Upper lobe of left lung (tissue), 6 donors: ENCODE data around the gene DDIT4. TPM values are rescaled to one million over a fixed set of nuclear protein-coding genes. Genes with fewer than 3 reads are reported as not detected.

Experiments used
- ATAC-seq, 2 donors: fragments of 200-7000 bp; cut with Tn5 transposase; one replicate each; pipeline ENCODE4 v1.9.1; 2022; ENCODE audit warnings: mild to moderate bottlenecking in 2 of 2, moderate library complexity in 2 of 2; ENCODE audit not compliant: low FRiP score in 2 of 2
- DNase-seq, 2 donors: peaks; one replicate each; pipeline ENCODE4 v3.0.0-alpha.2; 2019 to 2020
- H3K27ac ChIP-seq, 4 donors: fragments of 200-600 bp; sonication (generic); one replicate each; pipeline ENCODE4 v1.5.1; 2016 to 2019
- H3K27me3 ChIP-seq, 4 donors: fragments of 200-600 bp; sonication (generic); one replicate each; pipeline ENCODE4 v1.5.1; 2017 to 2019
- H3K36me3 ChIP-seq, 4 donors: fragments of 200-600 bp; sonication (generic); one replicate each; pipeline ENCODE4 v1.5.1; 2016 to 2019
- H3K4me1 ChIP-seq, 4 donors: fragments of 200-600 bp; sonication (generic); one replicate each; pipeline ENCODE4 v1.5.1; 2018 to 2019
- H3K4me3 ChIP-seq, 4 donors: fragments of 200-600 bp; sonication (generic); one replicate each; pipeline ENCODE4 v1.5.1; 2017 to 2019; ENCODE audit warnings: mild to moderate bottlenecking in 2 of 4, moderate library complexity in 1 of 4
- H3K9me3 ChIP-seq, 4 donors: fragments of 200-600 bp; sonication (generic); one replicate each; pipeline ENCODE4 v1.5.1; 2018 to 2019
- EP300 ChIP-seq, 4 donors: sonication (generic); formaldehyde crosslinking; IDR thresholded peaks; one replicate each; pipeline ENCODE4 v1.5.1; 2017; ENCODE audit warnings: antibody characterized with exemption in 4 of 4, control low read depth in 2 of 4
- POLR2A ChIP-seq, 4 donors: fragments of 450-650 bp; IDR thresholded peaks; one replicate each; pipeline ENCODE4 v1.5.1; 2016 to 2017; ENCODE audit warnings: antibody characterized with exemption in 4 of 4, mild to moderate bottlenecking in 2 of 4
- POLR2AphosphoS5 ChIP-seq, 2 donors: sonication (generic); formaldehyde crosslinking; IDR thresholded peaks; one replicate each; pipeline ENCODE4 v1.5.1; 2017; ENCODE audit warnings: antibody characterized with exemption in 2 of 2
- WGBS, 2 donors: methylation state at CpG; one replicate each; pipeline ENCODE4 v1.1.5; 2017 to 2018; 5-methylcytosine and 5-hydroxymethylcytosine counted together
- total RNA-seq, 6 donors: library from RNA; depleted of rRNA in 4 of 6; stranded (reverse); fragments of >200 nt in 4 of 6; gene quantifications; one replicate each; pipeline versions ENCODE4 v1.1.0 to v1.2.1, GENCODE V29; 2016 to 2021
- TF ChIP-seq, protein P1 (sequence below), 6 experiments: fragments of 450-650 bp in 4 of 6; fragments of 200-600 bp in 2 of 6; sonication (generic) in 2 of 6; IDR thresholded peaks; one replicate each; pipeline ENCODE4 v1.5.1; 2016 to 2019; ENCODE audit warnings: antibody characterized with exemption in 6 of 6
- donor health status: DM: no; HTN: no; CAD: no; lungs with moderate emphysema.
- donor health status: DM: no; HTN: yes; CAD: no; lungs with severe emphysema.

The DDIT4 gene
- total RNA-seq, 6 donors from 2014 or later: 81.0 to 218 (median 151) TPM

DNA sequence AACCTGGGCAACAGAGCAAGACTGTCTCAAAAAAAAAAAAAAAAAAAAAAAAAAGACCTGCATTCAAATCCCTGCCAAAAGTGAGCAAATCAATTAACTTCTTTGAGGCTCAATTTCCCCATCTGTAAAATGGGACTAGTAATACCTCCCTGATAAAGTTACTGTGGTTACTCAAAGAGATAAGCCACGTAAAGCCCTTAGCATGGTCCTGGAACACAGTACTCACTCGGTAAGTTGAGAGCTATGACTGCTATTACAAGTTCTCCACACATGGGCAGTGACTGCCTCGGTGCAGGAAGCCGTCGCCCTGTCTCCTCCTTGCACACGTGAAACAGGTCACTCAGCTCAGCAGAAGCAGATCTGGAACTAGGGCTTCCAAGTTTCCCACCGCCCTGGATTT is 37.9 kb downstream of the DDIT4 start:
- Histone ChIP-seq H3K36me3 (no peaks in the 10 kb centered on the region), H3K4me1 (peaks cover 53 to 61% (median 57%) of the 10 kb centered on the region in 4 donors), H3K27ac (no peak overlapping the region), H3K4me3 (no peak overlapping the region), H3K27me3 (no peaks in the 10 kb centered on the region), H3K9me3 (no peaks in the 10 kb centered on the region)
- TF ChIP-seq POLR2A (IDR thresholded peaks at IDR 0.05) (no peak), POLR2AphosphoS5 (IDR thresholded peaks at IDR 0.05) (no peak), EP300 (IDR thresholded peaks at IDR 0.05) (no peak)
- TF ChIP-seq, protein P1, sequence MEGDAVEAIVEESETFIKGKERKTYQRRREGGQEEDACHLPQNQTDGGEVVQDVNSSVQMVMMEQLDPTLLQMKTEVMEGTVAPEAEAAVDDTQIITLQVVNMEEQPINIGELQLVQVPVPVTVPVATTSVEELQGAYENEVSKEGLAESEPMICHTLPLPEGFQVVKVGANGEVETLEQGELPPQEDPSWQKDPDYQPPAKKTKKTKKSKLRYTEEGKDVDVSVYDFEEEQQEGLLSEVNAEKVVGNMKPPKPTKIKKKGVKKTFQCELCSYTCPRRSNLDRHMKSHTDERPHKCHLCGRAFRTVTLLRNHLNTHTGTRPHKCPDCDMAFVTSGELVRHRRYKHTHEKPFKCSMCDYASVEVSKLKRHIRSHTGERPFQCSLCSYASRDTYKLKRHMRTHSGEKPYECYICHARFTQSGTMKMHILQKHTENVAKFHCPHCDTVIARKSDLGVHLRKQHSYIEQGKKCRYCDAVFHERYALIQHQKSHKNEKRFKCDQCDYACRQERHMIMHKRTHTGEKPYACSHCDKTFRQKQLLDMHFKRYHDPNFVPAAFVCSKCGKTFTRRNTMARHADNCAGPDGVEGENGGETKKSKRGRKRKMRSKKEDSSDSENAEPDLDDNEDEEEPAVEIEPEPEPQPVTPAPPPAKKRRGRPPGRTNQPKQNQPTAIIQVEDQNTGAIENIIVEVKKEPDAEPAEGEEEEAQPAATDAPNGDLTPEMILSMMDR (IDR thresholded peaks at IDR 0.05): no peak
- DNase-seq: no peak
- ATAC-seq: no peak
- 82 to 85% methylated on average over 7 of the region's 7 CpGs for WGBS, 2 donors

DNA sequence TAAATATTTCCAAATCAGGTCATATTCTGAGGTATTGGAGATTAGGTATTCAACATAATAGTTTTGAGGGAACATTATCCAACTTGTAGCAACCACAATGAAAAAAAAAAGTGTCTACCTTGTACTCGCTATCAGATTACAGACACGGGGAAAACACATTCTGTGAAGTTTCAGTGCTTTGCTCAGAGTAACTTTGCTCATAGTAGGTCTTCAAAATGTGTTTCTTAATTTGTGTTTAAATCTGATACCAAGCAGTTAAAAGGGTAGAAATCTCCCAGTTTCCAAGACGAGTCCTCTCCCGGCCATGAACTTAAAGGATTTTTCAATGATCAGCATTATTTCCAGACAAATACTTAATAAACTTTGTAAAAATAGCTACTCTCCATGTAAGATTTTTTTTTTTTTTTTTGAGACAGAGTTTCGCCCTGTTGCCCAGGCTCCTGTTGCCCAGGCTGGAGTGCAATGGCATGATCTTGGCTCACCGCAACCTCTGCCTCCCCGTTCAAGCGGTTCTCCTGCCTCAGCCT is 39.2 kb downstream of the DDIT4 start:
- TF ChIP-seq EP300 (IDR thresholded peaks at IDR 0.05): no peak
- no peak for TF ChIP-seq POLR2AphosphoS5 (IDR thresholded peaks at IDR 0.05)
- TF ChIP-seq POLR2A (IDR thresholded peaks at IDR 0.05): no peak
- TF ChIP-seq, protein P1 (IDR thresholded peaks at IDR 0.05): no peak
- Histone ChIP-seq H3K27me3 (no peaks in the 10 kb centered on the region), H3K27ac (no peak overlapping the region), H3K9me3 (no peaks in the 10 kb centered on the region), H3K4me3 (no peak overlapping the region), H3K36me3 (no peaks in the 10 kb centered on the region), H3K4me1 (peaks cover 60 to 71% (median 67%) of the 10 kb centered on the region in 4 donors)
- 91 to 94% methylated on average over 8 of the region's 8 CpGs for WGBS, 2 donors
- ATAC-seq (no peak), DNase-seq (no peak)

DNA sequence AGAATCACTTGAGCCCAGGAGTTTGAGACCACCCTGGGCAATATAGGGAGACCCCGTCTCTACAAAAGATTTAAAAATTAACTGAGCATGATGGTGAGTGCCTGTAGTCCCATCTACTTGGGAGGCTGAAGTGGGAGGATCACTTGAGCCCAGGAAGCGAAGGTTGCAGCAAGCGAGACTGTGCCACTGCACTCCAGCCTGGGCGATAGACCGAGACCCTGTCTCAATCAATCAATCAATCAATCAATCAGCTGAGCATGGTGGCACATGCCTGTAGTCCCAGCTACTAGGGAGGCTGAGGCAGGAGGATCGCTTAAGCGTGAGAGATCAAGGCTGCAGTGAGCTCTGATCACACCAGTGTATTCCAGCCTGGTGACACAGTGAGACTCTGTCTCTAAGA is 40.5 kb downstream of the DDIT4 start:
- H3K4me1 ChIP-seq: peaks cover 60 to 71% (median 67%) of the 10 kb centered on the region in 4 donors
- WGBS, 2 donors: 97 to 98% methylated on average over 7 of the region's 7 CpGs
- DNase-seq: no peak
- H3K27ac ChIP-seq: peak overlapping the region in 3 of 4 donors; percentile 80 to 94 (median 86)
- no peak overlapping the region for H3K4me3 ChIP-seq
- no peak for ATAC-seq
- TF ChIP-seq, protein P1 (IDR thresholded peaks at IDR 0.05): no peak
- no peak for TF ChIP-seq POLR2AphosphoS5 (IDR thresholded peaks at IDR 0.05)
- TF ChIP-seq POLR2A (IDR thresholded peaks at IDR 0.05): no peak
- no peak for TF ChIP-seq EP300 (IDR thresholded peaks at IDR 0.05)
- no peaks in the 10 kb centered on the region for H3K36me3 ChIP-seq
- H3K27me3 ChIP-seq: no peaks in the 10 kb centered on the region
- no peaks in the 10 kb centered on the region for H3K9me3 ChIP-seq

DNA sequence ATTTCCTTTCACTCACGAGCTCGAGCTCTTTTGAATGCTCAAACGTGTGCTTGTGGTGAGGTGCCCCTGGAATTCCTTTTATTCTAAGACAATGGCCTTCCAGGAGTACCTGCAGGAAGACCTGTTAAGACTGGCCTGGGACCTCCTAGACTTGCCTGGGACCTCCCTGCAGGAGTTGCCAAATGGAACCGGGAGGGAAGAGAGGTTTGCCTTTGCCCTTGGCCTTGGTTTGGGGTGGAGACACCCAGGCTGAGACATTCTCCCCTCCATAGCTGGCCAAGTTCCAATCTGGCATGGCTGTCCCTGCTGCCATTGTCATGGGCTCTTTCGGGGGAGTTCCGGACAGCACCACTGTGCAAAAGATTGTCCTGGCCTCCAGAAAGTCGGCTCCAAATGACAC is 41.3 kb downstream of the DDIT4 start:
- ATAC-seq (no peak), DNase-seq (no peak)
- Histone ChIP-seq H3K4me3 (no peak overlapping the region), H3K36me3 (no peaks in the 10 kb centered on the region), H3K27me3 (no peaks in the 10 kb centered on the region), H3K9me3 (no peaks in the 10 kb centered on the region), H3K4me1 (peaks cover 57 to 68% (median 65%) of the 10 kb centered on the region in 4 donors), H3K27ac (peak overlapping the region; percentile 69 to 94 (median 83))
- TF ChIP-seq, protein P1 (IDR thresholded peaks at IDR 0.05): no peak
- TF ChIP-seq POLR2A (IDR thresholded peaks at IDR 0.05) (no peak), EP300 (IDR thresholded peaks at IDR 0.05) (no peak), POLR2AphosphoS5 (IDR thresholded peaks at IDR 0.05) (no peak)
- WGBS, 2 donors: 28 to 33% methylated on average over 5 to 7 of the region's 7 CpGs
